GM12874 (cell line): ENCODE measurements around the gene CMIP.

Experiments used
- TF ChIP-seq, protein P1 (sequence below): IDR thresholded peaks from 2 replicates; pipeline ENCODE4 v1.5.1; 2011; ENCODE audit warnings: low read depth, mild to moderate bottlenecking, control low read depth, low read length, moderate library complexity; ENCODE audit not compliant: insufficient read depth

Gene CMIP

DNA sequence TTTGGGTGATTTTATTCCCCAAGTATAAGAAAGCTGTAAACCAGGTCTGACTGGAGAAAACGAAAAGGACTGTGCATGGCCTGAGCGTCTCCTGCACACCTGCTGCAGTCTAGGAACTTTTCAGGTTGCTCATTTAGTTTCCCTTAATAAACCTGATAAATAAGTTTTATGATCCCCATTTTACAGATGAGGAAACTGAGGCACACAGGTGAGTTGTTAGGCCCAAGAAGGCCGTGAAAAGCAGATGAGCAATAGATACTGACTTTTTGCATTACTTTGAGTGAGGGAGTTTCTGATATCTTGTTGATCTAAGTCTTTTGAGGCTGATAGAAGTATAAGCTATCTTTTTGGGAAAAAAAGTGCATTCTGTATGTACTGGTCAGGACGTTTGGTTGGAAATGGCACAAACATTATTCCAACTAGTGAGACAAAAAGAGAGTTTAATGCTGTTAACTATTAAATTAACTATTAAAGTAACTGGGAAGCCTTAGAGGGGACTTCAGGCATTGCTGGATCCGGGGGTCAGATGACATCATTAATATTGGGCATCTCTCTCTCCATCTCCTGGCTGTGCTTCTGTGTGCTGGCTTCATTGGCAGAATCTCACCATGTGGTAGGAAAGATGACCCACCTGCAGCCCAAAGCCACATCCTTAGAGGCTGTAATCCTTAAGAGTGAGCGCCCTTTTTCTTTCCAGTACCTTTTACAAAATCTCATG, 163.4 kb downstream of the CMIP start:
- TF ChIP-seq, protein P1, sequence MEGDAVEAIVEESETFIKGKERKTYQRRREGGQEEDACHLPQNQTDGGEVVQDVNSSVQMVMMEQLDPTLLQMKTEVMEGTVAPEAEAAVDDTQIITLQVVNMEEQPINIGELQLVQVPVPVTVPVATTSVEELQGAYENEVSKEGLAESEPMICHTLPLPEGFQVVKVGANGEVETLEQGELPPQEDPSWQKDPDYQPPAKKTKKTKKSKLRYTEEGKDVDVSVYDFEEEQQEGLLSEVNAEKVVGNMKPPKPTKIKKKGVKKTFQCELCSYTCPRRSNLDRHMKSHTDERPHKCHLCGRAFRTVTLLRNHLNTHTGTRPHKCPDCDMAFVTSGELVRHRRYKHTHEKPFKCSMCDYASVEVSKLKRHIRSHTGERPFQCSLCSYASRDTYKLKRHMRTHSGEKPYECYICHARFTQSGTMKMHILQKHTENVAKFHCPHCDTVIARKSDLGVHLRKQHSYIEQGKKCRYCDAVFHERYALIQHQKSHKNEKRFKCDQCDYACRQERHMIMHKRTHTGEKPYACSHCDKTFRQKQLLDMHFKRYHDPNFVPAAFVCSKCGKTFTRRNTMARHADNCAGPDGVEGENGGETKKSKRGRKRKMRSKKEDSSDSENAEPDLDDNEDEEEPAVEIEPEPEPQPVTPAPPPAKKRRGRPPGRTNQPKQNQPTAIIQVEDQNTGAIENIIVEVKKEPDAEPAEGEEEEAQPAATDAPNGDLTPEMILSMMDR, result no peak

- TF ChIP-seq, protein P1, result no peak
These were observed 164.1 kb downstream of the CMIP start for GRCh38 chr16:81608523-81609209.

- TF ChIP-seq, protein P1, result no peak
These were observed 164.8 kb downstream of the CMIP start for GRCh38 chr16:81609323-81609892.

DNA sequence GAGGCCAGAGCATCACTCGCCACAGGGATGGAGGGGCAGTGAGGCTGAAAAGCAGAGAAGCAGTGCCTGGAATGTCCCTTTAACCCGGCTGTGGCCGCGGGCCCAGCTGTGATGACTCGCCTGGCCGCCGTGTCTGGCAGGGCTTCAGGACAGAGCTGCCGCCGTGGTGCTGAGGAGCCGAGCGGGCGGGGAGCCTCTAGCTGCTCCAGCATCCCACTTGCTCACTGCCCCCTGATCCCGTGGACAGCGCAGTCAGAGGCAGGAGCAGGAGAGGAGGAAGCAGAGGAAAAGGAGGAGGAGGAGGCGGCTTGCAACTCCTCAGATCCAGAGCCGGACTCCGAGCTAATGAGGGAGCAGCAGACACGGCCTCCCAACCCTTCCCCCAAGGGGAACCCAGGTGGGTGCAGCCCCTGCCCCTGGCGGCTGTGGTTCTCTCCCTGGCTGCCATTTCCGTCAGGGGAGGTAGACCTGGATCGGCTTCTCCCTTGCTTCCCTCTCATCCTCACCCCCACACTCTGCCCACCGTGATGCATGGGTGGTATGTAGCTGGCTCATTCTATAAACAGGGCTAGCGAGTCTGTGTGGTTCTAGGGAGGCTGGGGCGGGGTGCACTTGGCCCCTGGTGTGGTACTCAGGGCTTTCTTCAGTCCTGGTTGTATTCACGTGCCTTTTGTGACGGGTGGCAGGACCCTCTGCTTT, 165.7 kb downstream of the CMIP start:
- TF ChIP-seq, protein P1, result no peak

GRCh38 chr16:81610936-81611335, 166.3 kb downstream of the CMIP start:
- TF ChIP-seq, protein P1, result no peak

DNA sequence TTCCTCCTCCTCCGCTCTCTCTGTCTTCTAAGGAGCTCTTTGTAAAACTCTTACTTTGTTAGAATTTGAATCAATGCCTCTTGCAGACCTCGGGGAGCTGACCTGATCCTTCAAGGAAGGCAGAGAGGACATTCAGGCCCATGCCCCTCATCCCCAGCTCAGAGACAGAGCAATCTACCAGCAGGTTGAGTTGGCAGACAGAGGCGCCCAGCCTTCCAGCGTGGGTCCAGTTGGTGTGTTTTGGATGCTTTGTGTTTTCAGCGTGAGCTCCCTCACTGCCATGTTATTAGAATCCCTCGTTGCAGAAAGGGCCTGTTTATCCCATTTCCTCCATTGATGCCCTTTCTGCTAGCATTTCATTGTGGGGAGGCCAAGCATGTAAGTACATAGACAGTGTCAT, 167.1 kb downstream of the CMIP start:
- TF ChIP-seq, protein P1, result no peak
